ENCODE measurements around the gene SLC25A20.
"Not testable (repeated sequence)": the region's sequence is repeated elsewhere in the genome, so short reads cannot be mapped to it uniquely, and the experiment has no call there.

SLC25A20 gene

GRCh38 chr3:48898383-48899234, at the start of gene SLC25A20:
Gene SLC25A20, minus strand, starts transcription at chr3:48898882. Its CDS starts 88 bp downstream, at chr3:48898794.
- peak; percentile 61 for DNase-seq (ENCODE audit: low spot score)

GRCh38 chr3:48945891-48946549, 47.3 kb upstream of the SLC25A20 start:
- no peak for DNase-seq (ENCODE audit: low spot score)

GRCh38 chr3:48945432-48945831, 46.8 kb upstream of the SLC25A20 start:
- DNase-seq (ENCODE audit: low spot score), result no peak

- DNase-seq (ENCODE audit: low spot score), result no peak
Observed at GRCh38 chr3:48938689-48939088, 40.0 kb upstream of the SLC25A20 start.

- no peak for DNase-seq (ENCODE audit: low spot score)
Observed at GRCh38 chr3:48938156-48938555, 39.5 kb upstream of the SLC25A20 start.

GRCh38 chr3:48935530-48935929, 36.8 kb upstream of the SLC25A20 start:
- DNase-seq (ENCODE audit: low spot score), result no peak

GRCh38 chr3:48934333-48934991, 35.8 kb upstream of the SLC25A20 start:
- no peak for DNase-seq (ENCODE audit: low spot score)

GRCh38 chr3:48931944-48932580, 33.4 kb upstream of the SLC25A20 start:
- peak; percentile 43 for DNase-seq (ENCODE audit: low spot score)

- DNase-seq (ENCODE audit: low spot score), result no peak
Observed at GRCh38 chr3:48930590-48930989, 31.9 kb upstream of the SLC25A20 start.

GRCh38 chr3:48929358-48930035, 30.8 kb upstream of the SLC25A20 start:
- DNase-seq (ENCODE audit: low spot score), result no peak

GRCh38 chr3:48928679-48929078, 30.0 kb upstream of the SLC25A20 start:
- no peak for DNase-seq (ENCODE audit: low spot score)

GRCh38 chr3:48927928-48928327, 29.2 kb upstream of the SLC25A20 start:
- no peak for DNase-seq (ENCODE audit: low spot score)

- DNase-seq (ENCODE audit: low spot score), result no peak
Observed at GRCh38 chr3:48926425-48927392, 28.0 kb upstream of the SLC25A20 start.

GRCh38 chr3:48919215-48920138, 20.8 kb upstream of the SLC25A20 start:
- DNase-seq (ENCODE audit: low spot score), result peak; percentile 30

GRCh38 chr3:48918388-48919214, 19.9 kb upstream of the SLC25A20 start, which contains the start of gene ARIH2:
Gene ARIH2, plus strand, starts transcription at chr3:48918842. Its CDS starts 8,717 bp downstream, at chr3:48927559.
- peak; percentile 93 for DNase-seq (ENCODE audit: low spot score)

- no peak for DNase-seq (ENCODE audit: low spot score)
Observed at GRCh38 chr3:48915296-48915695, 16.6 kb upstream of the SLC25A20 start.

GRCh38 chr3:48907026-48907425, 8.3 kb upstream of the SLC25A20 start:
- not testable (repeated sequence) for DNase-seq (ENCODE audit: low spot score)

- DNase-seq (ENCODE audit: low spot score), result peak; percentile 4
Observed at GRCh38 chr3:48899273-48899672, 591 bp upstream of the SLC25A20 start.
